IMR-90 (cell line): ENCODE results near the gene KCNMA1. TPM values are rescaled to one million over a fixed set of nuclear protein-coding genes. Genes with fewer than 3 reads are reported as not detected.

Experiments
- ATAC-seq: fragments of 200-7000 bp; cut with Tn5 transposase; 2 replicates; pipeline ENCODE4 v1.9.1; 2020; ENCODE audit warnings: low read depth, mild to moderate bottlenecking, moderate library complexity
- BruUV-seq: library from RNA; stranded (reverse); fragments of 400-500 nt; replicated peaks from 2 replicates; lab custom pipeline; 2021; lab: Mats Ljungman, UMichigan
- CTCF ChIA-PET: fragments of 300-600 bp; formaldehyde crosslinking; extraction: SDS; loops from one replicate; lab custom pipeline; 2021; ENCODE audit warnings: antibody characterized with exemption; lab: Yijun Ruan, JAX
- POLR2A ChIA-PET: fragments of 300-600 bp; sonication (Branson Sonifier 250); formaldehyde crosslinking; loops from one replicate; lab custom pipeline; 2022; ENCODE audit warnings: antibody characterized with exemption; ENCODE audit not compliant: unreplicated experiment; lab: Charles Lee
- DNase-seq: peaks from one replicate; pipeline ENCODE4 v3.0.0; 2013
- H2AFZ ChIP-seq: replicated peaks from 2 replicates; pipeline ENCODE3; 2013; ENCODE audit warnings: low read length, mild to moderate bottlenecking; ENCODE audit not compliant: poor library complexity
- H2AK5ac ChIP-seq: 2 replicates; pipeline ENCODE4 v1.6.1; 2013; ENCODE audit warnings: low read depth, low read length, inconsistent platforms
- H2AK9ac ChIP-seq: replicated peaks from 2 replicates; pipeline ENCODE3; 2013; ENCODE audit warnings: mild to moderate bottlenecking, low read depth, low read length, moderate library complexity; ENCODE audit not compliant: poor library complexity
- H2BK120ac ChIP-seq: 2 replicates; pipeline ENCODE4 v1.6.1; 2013; ENCODE audit warnings: low read depth, low read length, inconsistent platforms
- H2BK15ac ChIP-seq: 3 replicates; pipeline ENCODE4 v1.6.1; 2013; ENCODE audit warnings: low read depth, low read length, inconsistent platforms
- H2BK20ac ChIP-seq: 2 replicates; pipeline ENCODE4 v1.6.1; 2013; ENCODE audit warnings: low read depth, mild to moderate bottlenecking, inconsistent platforms, low read length, moderate library complexity
- H2BK5ac ChIP-seq: 2 replicates; pipeline ENCODE4 v1.6.1; 2013; ENCODE audit warnings: mild to moderate bottlenecking, low read depth, low read length, inconsistent platforms; ENCODE audit not compliant: poor library complexity, severe bottlenecking
- H3K14ac ChIP-seq: replicated peaks from 2 replicates; pipeline ENCODE4 v1.6.1; 2013; ENCODE audit warnings: low read depth, low read length, inconsistent platforms
- H3K18ac ChIP-seq: 2 replicates; pipeline ENCODE4 v1.6.1; 2013; ENCODE audit warnings: low read depth, low read length, control low read depth
- H3K23ac ChIP-seq: 2 replicates; pipeline ENCODE4 v1.6.1; 2013; ENCODE audit warnings: low read depth, low read length, inconsistent platforms
- H3K27ac ChIP-seq: 2 replicates; pipeline ENCODE4 v1.5.1; 2013; ENCODE audit warnings: mild to moderate bottlenecking, control low read depth, low read length; ENCODE audit not compliant: insufficient read depth
- H3K27me3 ChIP-seq: 2 replicates; pipeline ENCODE4 v1.6.1; 2013; ENCODE audit warnings: low read length; ENCODE audit not compliant: control insufficient read depth, insufficient read depth
- H3K36me3 ChIP-seq: 2 replicates; pipeline ENCODE4 v1.6.1; 2013; ENCODE audit warnings: low read length, mixed read lengths; ENCODE audit not compliant: control insufficient read depth, insufficient read depth
- H3K4ac ChIP-seq: 2 replicates; pipeline ENCODE4 v1.6.1; 2013; ENCODE audit warnings: low read depth, low read length, inconsistent platforms
- H3K4me1 ChIP-seq: 2 replicates; pipeline ENCODE4 v1.6.1; 2013; ENCODE audit warnings: low read length, mixed read lengths; ENCODE audit not compliant: control insufficient read depth, insufficient read depth
- H3K4me2 ChIP-seq: 2 replicates; pipeline ENCODE4 v1.6.1; 2013; ENCODE audit warnings: low read depth, mild to moderate bottlenecking, control low read depth, low read length, moderate library complexity
- H3K4me3 ChIP-seq: 2 replicates; pipeline ENCODE4 v1.5.1; 2013; ENCODE audit warnings: low read depth, mild to moderate bottlenecking, control low read depth, low read length, moderate library complexity; ENCODE audit not compliant: insufficient read depth
- H3K56ac ChIP-seq: 2 replicates; pipeline ENCODE4 v1.6.1; 2013; ENCODE audit warnings: low read length, inconsistent platforms; ENCODE audit not compliant: insufficient read depth; ENCODE audit errors: extremely low read depth
- H3K79me1 ChIP-seq, 2 experiments: 2 replicates each; pipeline ENCODE4 v1.6.1; 2013; ENCODE audit warnings: low read length in 2 of 2, inconsistent platforms in 1 of 2, low read depth in 1 of 2
- H3K9ac ChIP-seq: 2 replicates; pipeline ENCODE4 v1.6.1; 2013; ENCODE audit warnings: low read depth, low read length, control low read depth
- H3K9me1 ChIP-seq: 2 replicates; pipeline ENCODE4 v1.6.1; 2013; ENCODE audit warnings: low read length, inconsistent platforms; ENCODE audit not compliant: insufficient read depth
- H3K9me3 ChIP-seq: 2 replicates; pipeline ENCODE4 v1.6.1; 2013; ENCODE audit warnings: low read length; ENCODE audit not compliant: control insufficient read depth, insufficient read depth
- H4K20me1 ChIP-seq: 2 replicates; pipeline ENCODE4 v1.6.1; 2013; ENCODE audit warnings: low read length, inconsistent platforms; ENCODE audit not compliant: insufficient read depth
- H4K5ac ChIP-seq: 2 replicates; pipeline ENCODE4 v1.6.1; 2013; ENCODE audit warnings: mild to moderate bottlenecking, low read depth, low read length, control low read depth
- H4K8ac ChIP-seq, 2 experiments: 2 replicates each; pipeline ENCODE4 v1.6.1; 2013; ENCODE audit warnings: low read depth in 2 of 2, low read length in 2 of 2, control low read depth in 1 of 2, inconsistent platforms in 1 of 2
- H4K91ac ChIP-seq: 2 replicates; pipeline ENCODE4 v1.6.1; 2013; ENCODE audit warnings: low read depth, low read length, inconsistent platforms; ENCODE audit not compliant: insufficient read depth
- CEBPB ChIP-seq: IDR thresholded peaks from 2 replicates; pipeline ENCODE4 v1.6.1; 2012; ENCODE audit warnings: low read depth, low read length, improper control_type of control experiment
- CTCF ChIP-seq: conservative IDR thresholded peaks from 2 replicates; pipeline ENCODE4 v1.5.1; 2012; ENCODE audit warnings: mild to moderate bottlenecking, low read depth, low read length, improper control_type of control experiment
- ELK1 ChIP-seq: fragments of 150-350 bp; IDR thresholded peaks from 2 replicates; pipeline ENCODE4 v1.6.1; 2016; ENCODE audit warnings: low read depth, mild to moderate bottlenecking, low read length, moderate library complexity, borderline replicate concordance
- FOS ChIP-seq: fragments of 150-350 bp; IDR thresholded peaks from 2 replicates; pipeline ENCODE4 v1.6.1; 2016; ENCODE audit warnings: low read depth, low read length
- NFE2L2 ChIP-seq: fragments of 150-350 bp; IDR thresholded peaks from 2 replicates; pipeline ENCODE4 v1.6.1; 2016; ENCODE audit warnings: low read depth, mild to moderate bottlenecking, low read length
- RAD21 ChIP-seq: IDR thresholded peaks from 2 replicates; pipeline ENCODE4 v1.6.1; 2012; ENCODE audit warnings: low read length, improper control_type of control experiment
- SMC3 ChIP-seq: fragments of 150-350 bp; IDR thresholded peaks from 2 replicates; pipeline ENCODE4 v1.6.1; 2016; ENCODE audit warnings: low read depth, mild to moderate bottlenecking, antibody characterized with exemption, low read length, moderate library complexity
- USF2 ChIP-seq: fragments of 150-350 bp; IDR thresholded peaks from 2 replicates; pipeline ENCODE4 v1.6.1; 2017; ENCODE audit warnings: mild to moderate bottlenecking, antibody characterized with exemption, low read length, low read depth
- whole genome bisulfite sequencing, 2 experiments: methylation state at CpG; one replicate each; pipeline versions ENCODE4 v1.1.5 to v1.1.7; 2013; ENCODE audit warnings: missing lambda C conversion rate in 2 of 2; ENCODE audit not compliant: insufficient read length in 1 of 2; ENCODE audit errors: extremely low coverage in 2 of 2; 5-methylcytosine and 5-hydroxymethylcytosine counted together
- dilution Hi-C: fragments of 300-500 bp; cut with HindIII; formaldehyde crosslinking; loops from one replicate; pipeline ENCODE4 v1.14.3; 2018; ENCODE audit warnings: low sequenced_read_pairs; ENCODE audit not compliant: unreplicated experiment
- in situ Hi-C: fragments of 300-500 bp; cut with MboI; formaldehyde crosslinking; loops from 3 replicates; pipeline ENCODE4 v1.14.3; 2019; ENCODE audit warnings: low sequenced_read_pairs, inconsistent platforms, mixed read lengths
- intact Hi-C: fragments of 100-400 bp; cut with micrococcal nuclease; formaldehyde crosslinking; loops from 2 replicates; pipeline ENCODE4 v1.10.0; 2022
- polyA plus RNA-seq, 3 experiments: library from polyadenylated mRNA; depleted of rRNA; stranded (reverse); fragments of >200 nt; gene quantifications; 2 replicates each; pipeline ENCODE4 v1.2.3, GENCODE V29; 2012; ENCODE audit warnings: low replicate concordance in 1 of 3
- total RNA-seq: library from RNA; depleted of rRNA; stranded (reverse); fragments of >200 nt; gene quantifications from 2 replicates; pipeline ENCODE4 v1.2.3, GENCODE V29; 2012

KCNMA1 gene
- total and polyA plus RNA-seq, 2 of the 4 experiments (the other 2 are of a cell fraction) = 25.6 to 29.6 TPM

GRCh38 chr10:77252380-77253146 is 385.0 kb downstream of the KCNMA1 start (continued):
- no peak for TF ChIP-seq USF2

- no peak overlapping the region for H3K23ac ChIP-seq
- no peak overlapping the region for H3K9ac ChIP-seq
- ChIA-PET CTCF (interaction anchor here (0.6 to 1.6 kb wide), 5 partner anchors 12 to 390 kb away, joined by 3 to 7 read pairs (median 3); no protein-coding TSS in a partner anchor), POLR2A (no interaction called here)
- dilution Hi-C loops = no loop called here
- TF ChIP-seq CTCF (peak; percentile 78), RAD21 (peak; percentile 86), NFE2L2 (no peak), CEBPB (peak; percentile 50), ELK1 (no peak), FOS (no peak), SMC3 (peak; percentile 80)
- no peaks in the 10 kb centered on the region for H3K9me3 ChIP-seq
- no CpG with 5 or more reads among the region's 6 CpGs for WGBS, 2 experiments
- H3K27ac ChIP-seq = no peak overlapping the region
- no peak overlapping the region for H4K8ac ChIP-seq
- ATAC-seq (peak; percentile 76), DNase-seq (peak; percentile 62)
- no peak overlapping the region for H2BK15ac ChIP-seq
- no TSS peak for BruUV-seq
- no peak overlapping the region for H2BK20ac ChIP-seq
- no peak overlapping the region for H2AK5ac ChIP-seq
- no peaks in the 10 kb centered on the region for H4K20me1 ChIP-seq
- no peaks in the 10 kb centered on the region for H3K79me1 ChIP-seq
- no peak overlapping the region for H2AFZ ChIP-seq
- no peaks in the 10 kb centered on the region for H3K36me3 ChIP-seq
- H4K91ac ChIP-seq = no peak overlapping the region
- peaks cover 8% of the 10 kb centered on the region; the same call in 1 of the 2 replicates for H3K9me1 ChIP-seq
- H3K56ac ChIP-seq = no peak overlapping the region
- H4K5ac ChIP-seq = no peak overlapping the region
- H2BK120ac ChIP-seq = no peak overlapping the region
- in situ Hi-C loops = loop anchor here (5.0 kb wide), 1 partner anchor 391 kb away; no protein-coding TSS in a partner anchor
- no peak overlapping the region for H3K4me3 ChIP-seq
- no peaks in the 10 kb centered on the region for H3K27me3 ChIP-seq
- H2AK9ac ChIP-seq = no peak overlapping the region
- intact Hi-C loops = loop anchor here (1.0 to 10.0 kb wide), 5 partner anchors 141 to 461 kb away; no protein-coding TSS in a partner anchor
- H3K4me2 ChIP-seq = no peak overlapping the region
- H2BK5ac ChIP-seq = no peak overlapping the region
- H3K4me1 ChIP-seq = peaks cover 10% of the 10 kb centered on the region
- no peak overlapping the region for H3K18ac ChIP-seq
- H3K4ac ChIP-seq = no peak overlapping the region
- no peak overlapping the region for H3K14ac ChIP-seq
Measured at GRCh38 chr10:77251297-77252013, 386.2 kb downstream of the KCNMA1 start.
